ENCODE measurements around the gene ATP2A2. TPM values are rescaled to one million over a fixed set of nuclear protein-coding genes. Genes with fewer than 3 reads are reported as not detected.

ATP2A2 gene
- total RNA-seq, 2 donors from 2014 or later: 52.7 to 61.6 TPM

- H3K9me3 ChIP-seq: no peaks in the 10 kb centered on the region
- no peak overlapping the region for H3K4me3 ChIP-seq
- peaks cover 25% of the 10 kb centered on the region for H3K4me1 ChIP-seq
- H3K27ac ChIP-seq: peak overlapping the region in 1 of 4 donors; percentile 32
- DNase-seq: no peak
- 29 to 37% methylated on average over 4 of the region's 4 CpGs for WGBS, 2 donors
- H3K27me3 ChIP-seq: no peaks in the 10 kb centered on the region
- TF ChIP-seq POLR2A (IDR thresholded peaks at IDR 0.05) (no peak), CTCF (IDR thresholded peaks at IDR 0.05) (no peak)
- no peaks in the 10 kb centered on the region for H3K36me3 ChIP-seq (replicated peaks in 1 of 2; ENCODE audit: insufficient read depth in 1 of 2, low read depth in 2 of 2)
- no peak for ATAC-seq
- intact Hi-C loops (cut with DNase I): no loop called here
These were observed 23.1 kb downstream of the ATP2A2 start for GRCh38 chr12:110304061-110304551.

GRCh38 chr12:110307372-110307771 lies 26.3 kb downstream of the ATP2A2 start:
- H3K27me3 ChIP-seq: no peaks in the 10 kb centered on the region
- H3K4me3 ChIP-seq: no peak overlapping the region
- no peaks in the 10 kb centered on the region for H3K36me3 ChIP-seq (replicated peaks in 1 of 2; ENCODE audit: insufficient read depth in 1 of 2, low read depth in 2 of 2)
- no peak for ATAC-seq
- peaks cover 23% of the 10 kb centered on the region for H3K4me1 ChIP-seq
- WGBS, 2 donors: 89 to 100% methylated on average over 3 of the region's 3 CpGs
- DNase-seq: no peak
- H3K9me3 ChIP-seq: no peaks in the 10 kb centered on the region
- H3K27ac ChIP-seq: no peak overlapping the region
- TF ChIP-seq CTCF (IDR thresholded peaks at IDR 0.05) (no peak), POLR2A (IDR thresholded peaks at IDR 0.05) (no peak)
- intact Hi-C loops (cut with DNase I): no loop called here

- H3K27me3 ChIP-seq: no peaks in the 10 kb centered on the region
- no peak for ATAC-seq
- H3K9me3 ChIP-seq: no peaks in the 10 kb centered on the region
- no peaks in the 10 kb centered on the region for H3K36me3 ChIP-seq (replicated peaks in 1 of 2; ENCODE audit: insufficient read depth in 1 of 2, low read depth in 2 of 2)
- DNase-seq: no peak
- TF ChIP-seq CTCF (IDR thresholded peaks at IDR 0.05) (no peak), POLR2A (IDR thresholded peaks at IDR 0.05) (no peak)
- intact Hi-C loops (cut with DNase I): no loop called here
- H3K27ac ChIP-seq: peak overlapping the region in 1 of 4 donors; percentile 9
- H3K4me1 ChIP-seq: peaks cover 16% of the 10 kb centered on the region
- H3K4me3 ChIP-seq: no peak overlapping the region
These were observed 29.7 kb downstream of the ATP2A2 start for GRCh38 chr12:110310763-110311162.

GRCh38 chr12:110311903-110312302 lies 30.9 kb downstream of the ATP2A2 start:
- ATAC-seq: no peak
- 93 to 94% methylated on average over 6 of the region's 6 CpGs for WGBS, 2 donors

More at GRCh38 chr12:110311903-110312302, 30.9 kb downstream of the ATP2A2 start:
- H3K27me3 ChIP-seq: no peaks in the 10 kb centered on the region
- TF ChIP-seq CTCF (IDR thresholded peaks at IDR 0.05) (no peak), POLR2A (IDR thresholded peaks at IDR 0.05) (no peak)
- DNase-seq: no peak
- H3K27ac ChIP-seq: no peak overlapping the region
- peaks cover 16% of the 10 kb centered on the region for H3K4me1 ChIP-seq
- intact Hi-C loops (cut with DNase I): no loop called here
- H3K9me3 ChIP-seq: no peaks in the 10 kb centered on the region
- H3K36me3 ChIP-seq (replicated peaks in 1 of 2; ENCODE audit: insufficient read depth in 1 of 2, low read depth in 2 of 2): no peaks in the 10 kb centered on the region
- no peak overlapping the region for H3K4me3 ChIP-seq

Data from body of pancreas (tissue), 4 donors.